Right cardiac atrium (tissue), 5 donors: ENCODE data around the gene RHBDL2. TPM values are rescaled to one million over a fixed set of nuclear protein-coding genes. Genes with fewer than 3 reads are reported as not detected.
"Not testable (repeated sequence)": the region's sequence is repeated elsewhere in the genome, so short reads cannot be mapped to it uniquely, and the experiment has no call there.

Experiments
- ATAC-seq, 2 donors: fragments of 200-7000 bp; cut with Tn5 transposase; one replicate each; pipeline versions ENCODE4 v1.8.0 to v1.9.1; 2020; ENCODE audit warnings: moderate library complexity in 2 of 2, mild to moderate bottlenecking in 1 of 2
- DNase-seq, 3 donors: peaks; one replicate each; pipeline ENCODE4 v3.0.0-alpha.2; 2020
- H3K27ac ChIP-seq: one replicate; pipeline ENCODE4 v1.5.1; 2013; ENCODE audit warnings: mild to moderate bottlenecking, low read length, control low read depth, moderate library complexity
- H3K27me3 ChIP-seq: one replicate; pipeline ENCODE4 v1.6.1; 2013; ENCODE audit not compliant: control insufficient read depth, insufficient read depth
- H3K4me1 ChIP-seq: one replicate; pipeline ENCODE4 v1.6.1; 2013; ENCODE audit warnings: low read length; ENCODE audit not compliant: control insufficient read depth, insufficient read depth
- H3K4me3 ChIP-seq: one replicate; pipeline ENCODE4 v1.5.1; 2013; ENCODE audit warnings: low read length, control low read depth
- H3K9me3 ChIP-seq: one replicate; pipeline ENCODE4 v1.6.1; 2013; ENCODE audit warnings: low read length; ENCODE audit not compliant: control insufficient read depth
- WGBS: extraction: QIAGEN DNeasy Blood & Tissue Kit; methylation state at CpG from one replicate; pipeline ENCODE4 v1.1.7; 2013; 5-methylcytosine and 5-hydroxymethylcytosine counted together
- intact Hi-C, 4 donors: fragments of 100-400 bp; cut with DNase I; formaldehyde crosslinking; loops; one replicate each; pipeline versions ENCODE4 v1.11.0 to v1.14.0; 2022 to 2023
- polyA plus RNA-seq: library from polyadenylated mRNA; stranded (reverse); fragments of 200-250 nt; gene quantifications from one replicate; pipeline ENCODE4 v1.2.3, GENCODE V29; 2013
- total RNA-seq, 4 donors: library from RNA; stranded (reverse); fragmentation: NEBNext Ultra II Directional; extraction: Animal tissue kit (Norgen Biotek cat#: 25700); gene quantifications; one replicate each; pipeline ENCODE4 v1.2.1, GENCODE V29; 2021
- donor health status: healthy with polysubstance abuse.
- donor health status: DM: no; HTN: yes; CAD: no.
- donor health status: DM: no; HTN: no; CAD: no.
- donor health status: DM: no; HTN: yes; CAD: no; lungs with severe emphysema.
- donor health status: DM: yes; HTN: yes; CAD: no.

RHBDL2 gene
- total and polyA plus RNA-seq, 5 donors, result 0.23 to 0.39 (median 0.26) TPM; not detected in 1

DNA sequence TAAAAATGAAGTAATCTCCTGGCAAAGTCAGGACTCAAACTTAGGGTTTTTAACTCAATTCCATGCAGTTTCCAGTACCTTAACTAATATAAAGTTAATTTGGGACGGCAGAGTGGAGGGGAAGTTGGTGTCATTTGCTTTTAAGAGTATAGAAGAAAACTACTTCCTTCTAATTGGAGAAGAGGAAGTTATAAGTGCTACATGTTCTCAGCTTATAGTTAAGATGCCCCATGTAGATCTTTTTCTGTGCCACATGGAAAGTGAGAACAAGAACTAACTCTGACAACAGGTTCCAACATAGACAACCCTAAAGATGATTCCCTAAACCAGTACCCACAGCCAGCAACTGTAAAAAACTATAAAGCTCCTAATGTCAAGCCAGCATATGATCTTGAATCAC lies 93.6 kb downstream of the RHBDL2 start:
- intact Hi-C loops, result no loop called here
- Histone ChIP-seq H3K27me3 (no peaks in the 10 kb centered on the region), H3K4me3 (no peak overlapping the region), H3K9me3 (no peaks in the 10 kb centered on the region), H3K4me1 (no peaks in the 10 kb centered on the region), H3K27ac (no peak overlapping the region)
- 74% methylated on average over 1 of the region's 1 CpG for WGBS
- DNase-seq (no peak), ATAC-seq (no peak)

DNA sequence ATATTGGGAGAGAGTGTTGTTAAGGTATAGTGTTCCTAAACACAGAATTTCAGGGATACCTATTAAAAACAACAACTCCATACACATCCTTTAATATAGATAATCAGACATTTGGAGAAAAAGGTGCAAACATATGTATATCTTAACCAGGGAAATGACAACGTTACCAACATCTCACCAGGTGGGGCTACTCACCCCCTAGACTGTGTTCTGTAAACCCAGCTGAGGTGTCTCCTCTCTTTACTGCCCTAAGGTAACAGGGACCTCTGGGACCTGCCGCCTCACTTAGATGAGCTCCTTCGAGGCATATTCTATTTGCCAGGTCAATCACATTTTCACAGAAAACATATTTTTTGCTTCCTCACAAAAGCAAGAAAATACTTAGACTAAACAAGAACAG lies 95.4 kb downstream of the RHBDL2 start:
- H3K4me1 ChIP-seq, result no peaks in the 10 kb centered on the region
- no peak overlapping the region for H3K27ac ChIP-seq
- ATAC-seq (no peak), DNase-seq (no peak)
- WGBS, result 94% methylated on average over 3 of the region's 3 CpGs
- no peak overlapping the region for H3K4me3 ChIP-seq
- H3K27me3 ChIP-seq, result no peaks in the 10 kb centered on the region
- intact Hi-C loops, result no loop called here
- no peaks in the 10 kb centered on the region for H3K9me3 ChIP-seq

DNA sequence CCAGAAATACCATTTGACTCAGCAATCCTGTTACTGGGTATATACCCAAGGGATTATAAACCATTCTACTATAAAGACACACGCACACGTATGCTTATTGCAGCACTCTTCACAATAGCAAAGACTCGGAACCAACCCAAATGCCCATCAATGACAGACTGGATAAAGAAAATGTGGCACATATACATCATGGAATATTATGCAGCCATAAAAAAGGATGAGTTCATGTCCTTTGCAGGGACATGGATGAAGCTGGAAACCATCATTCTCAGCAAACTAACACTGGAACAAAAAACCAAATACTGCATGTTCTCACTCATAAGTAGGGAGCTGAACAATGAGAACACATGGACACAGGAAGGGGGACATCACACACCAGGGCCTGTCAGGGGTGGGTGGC lies 96.5 kb downstream of the RHBDL2 start:
- ATAC-seq, intact Hi-C loops, H3K27ac ChIP-seq, DNase-seq, H3K27me3 ChIP-seq, H3K9me3 ChIP-seq, H3K4me3 ChIP-seq, H3K4me1 ChIP-seq: not testable (repeated sequence)
- WGBS, result 98% methylated on average over 3 of the region's 3 CpGs

DNA sequence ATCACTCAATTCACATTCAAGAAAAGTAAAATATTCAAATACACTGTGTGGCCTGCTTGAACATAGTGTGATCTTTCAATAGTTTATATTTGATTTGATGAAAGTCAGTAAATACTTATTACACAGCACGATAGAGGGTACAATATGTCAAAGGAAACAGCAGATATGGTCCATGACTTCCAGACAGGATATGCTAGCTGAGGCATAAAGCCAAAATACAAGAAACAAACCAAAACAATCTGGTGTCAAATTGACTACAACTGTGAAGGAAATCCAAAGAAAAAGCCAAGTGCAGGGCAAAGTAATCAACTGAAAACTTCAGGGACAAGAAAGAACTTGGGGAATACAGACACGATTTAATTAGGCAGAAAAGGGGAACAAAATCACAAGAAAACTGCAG lies 101.3 kb downstream of the RHBDL2 start:
- H3K9me3 ChIP-seq, result no peaks in the 10 kb centered on the region
- DNase-seq (no peak), ATAC-seq (no peak)
- intact Hi-C loops, result no loop called here
- H3K4me3 ChIP-seq, result no peak overlapping the region
- H3K27me3 ChIP-seq, result no peaks in the 10 kb centered on the region
- H3K4me1 ChIP-seq, result no peaks in the 10 kb centered on the region
- WGBS, result 36% methylated on average over 2 of the region's 2 CpGs
- H3K27ac ChIP-seq, result no peak overlapping the region

DNA sequence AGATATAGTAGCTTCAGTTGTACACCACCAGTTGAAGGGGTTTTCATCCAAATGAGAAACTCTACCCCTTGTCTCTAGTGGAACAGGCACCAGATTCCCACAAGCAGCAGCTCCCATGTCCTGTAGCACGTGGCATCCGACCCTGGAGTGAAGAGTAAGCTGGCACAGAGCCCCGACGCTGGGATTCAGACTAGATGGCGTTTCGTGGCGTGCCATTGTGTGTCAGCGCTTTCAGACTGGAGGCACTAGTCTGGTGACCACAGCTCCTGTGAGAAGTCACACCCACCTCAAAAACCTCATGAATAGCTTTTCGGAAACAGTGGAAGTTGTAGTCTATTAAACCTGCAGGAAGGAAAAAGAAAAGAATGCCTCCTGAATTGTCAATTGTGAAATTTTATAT lies 102.3 kb downstream of the RHBDL2 start:
- intact Hi-C loops, result loop anchor here in 2 of 4 donors (5.0 to 10.0 kb wide), 3 partner anchors 232 to 815 kb away; no protein-coding TSS in a partner anchor
- 46% methylated on average over 9 of the region's 9 CpGs for WGBS
- Histone ChIP-seq H3K4me3 (no peak overlapping the region), H3K27ac (peak overlapping the region; percentile 21), H3K4me1 (no peaks in the 10 kb centered on the region), H3K9me3 (no peaks in the 10 kb centered on the region), H3K27me3 (no peaks in the 10 kb centered on the region)
- ATAC-seq (peak; percentile 68 to 78), DNase-seq (peak; percentile 45 to 83 (median 79))

DNA sequence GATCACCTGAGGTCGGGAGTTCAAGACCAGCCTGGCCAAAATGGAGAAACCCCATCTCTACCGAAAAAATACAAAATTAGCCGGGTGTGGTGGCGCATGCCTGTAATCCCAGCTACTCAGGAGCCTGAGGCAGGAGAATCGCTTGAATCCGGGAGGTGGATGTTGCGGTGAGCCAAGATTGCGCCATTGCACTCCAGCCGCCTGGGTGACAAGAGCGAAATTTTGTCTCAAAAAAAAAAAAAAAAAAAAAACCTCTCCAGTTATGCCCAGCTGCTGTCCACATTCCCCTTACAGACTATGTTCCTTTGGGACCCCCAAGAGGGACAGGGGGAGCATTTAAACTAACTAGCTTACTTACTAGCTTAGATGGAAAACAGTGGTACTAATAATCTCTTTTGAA lies 105.3 kb downstream of the RHBDL2 start:
- ATAC-seq, DNase-seq: not testable (repeated sequence)
- 86% methylated on average over 10 of the region's 10 CpGs for WGBS

More for the DNA sequence above, 105.3 kb downstream of the RHBDL2 start:
- not testable (repeated sequence) for H3K4me3 ChIP-seq, H3K4me1 ChIP-seq, H3K27me3 ChIP-seq, H3K9me3 ChIP-seq, H3K27ac ChIP-seq
- intact Hi-C loops, result loop anchor here in 2 of 4 donors (5.0 to 10.0 kb wide), 3 partner anchors 229 to 812 kb away; no protein-coding TSS in a partner anchor

Other genes with a start within 250 kb of the RHBDL2 start
- gene RRAGC, start 82.1 kb downstream of the RHBDL2 start, total RNA-seq, result 10 to 100 TPM; 16.2 to 21.8 (median 18.7) TPM
- 12.5 TPM for gene RRAGC, start 82.1 kb downstream of the RHBDL2 start, polyA plus RNA-seq
- 10 to 100 TPM in 3 of 4 donors, 1 to 10 TPM in 1; 5.3 to 14.0 (median 11.4) TPM for gene MYCBP, start 68.5 kb downstream of the RHBDL2 start, total RNA-seq
- gene MYCBP, start 68.5 kb downstream of the RHBDL2 start, polyA plus RNA-seq, result 4.9 TPM
- not detected for gene GJA9, start 60.2 kb downstream of the RHBDL2 start, total RNA-seq
- 0.07 TPM for gene GJA9, start 60.2 kb downstream of the RHBDL2 start, polyA plus RNA-seq
- gene AKIRIN1, start 49.4 kb upstream of the RHBDL2 start, total RNA-seq, result 10 to 100 TPM; 44.6 to 63.3 (median 56.0) TPM
- 32.2 TPM for gene AKIRIN1, start 49.4 kb upstream of the RHBDL2 start, polyA plus RNA-seq
- 100 to 1,000 TPM; 466 to 643 (median 510) TPM for gene NDUFS5, start 84.5 kb upstream of the RHBDL2 start, total RNA-seq
- gene NDUFS5, start 84.5 kb upstream of the RHBDL2 start, polyA plus RNA-seq, result 2,285 TPM